IMR-90 (cell line): ENCODE results near the gene FAM193B. TPM values are rescaled to one million over a fixed set of nuclear protein-coding genes. Genes with fewer than 3 reads are reported as not detected.

ENCODE experiments used
- ATAC-seq: fragments of 200-7000 bp; cut with Tn5 transposase; 2 replicates; pipeline ENCODE4 v1.9.1; 2020; ENCODE audit warnings: low read depth, mild to moderate bottlenecking, moderate library complexity
- BruUV-seq: library from RNA; stranded (reverse); fragments of 400-500 nt; replicated peaks from 2 replicates; lab custom pipeline; 2021; lab: Mats Ljungman, UMichigan
- CTCF ChIA-PET: fragments of 300-600 bp; formaldehyde crosslinking; extraction: SDS; loops from one replicate; lab custom pipeline; 2021; ENCODE audit warnings: antibody characterized with exemption; lab: Yijun Ruan, JAX
- POLR2A ChIA-PET: fragments of 300-600 bp; sonication (Branson Sonifier 250); formaldehyde crosslinking; loops from one replicate; lab custom pipeline; 2022; ENCODE audit warnings: antibody characterized with exemption; ENCODE audit not compliant: unreplicated experiment; lab: Charles Lee
- DNase-seq: peaks from one replicate; pipeline ENCODE4 v3.0.0; 2013
- H2AFZ ChIP-seq: replicated peaks from 2 replicates; pipeline ENCODE3; 2013; ENCODE audit warnings: low read length, mild to moderate bottlenecking; ENCODE audit not compliant: poor library complexity
- H2AK5ac ChIP-seq: 2 replicates; pipeline ENCODE4 v1.6.1; 2013; ENCODE audit warnings: low read depth, low read length, inconsistent platforms
- H2AK9ac ChIP-seq: replicated peaks from 2 replicates; pipeline ENCODE3; 2013; ENCODE audit warnings: mild to moderate bottlenecking, low read depth, low read length, moderate library complexity; ENCODE audit not compliant: poor library complexity
- H2BK120ac ChIP-seq: 2 replicates; pipeline ENCODE4 v1.6.1; 2013; ENCODE audit warnings: low read depth, low read length, inconsistent platforms
- H2BK15ac ChIP-seq: 3 replicates; pipeline ENCODE4 v1.6.1; 2013; ENCODE audit warnings: low read depth, low read length, inconsistent platforms
- H2BK20ac ChIP-seq: 2 replicates; pipeline ENCODE4 v1.6.1; 2013; ENCODE audit warnings: low read depth, mild to moderate bottlenecking, inconsistent platforms, low read length, moderate library complexity
- H2BK5ac ChIP-seq: 2 replicates; pipeline ENCODE4 v1.6.1; 2013; ENCODE audit warnings: mild to moderate bottlenecking, low read depth, low read length, inconsistent platforms; ENCODE audit not compliant: poor library complexity, severe bottlenecking
- H3K14ac ChIP-seq: replicated peaks from 2 replicates; pipeline ENCODE4 v1.6.1; 2013; ENCODE audit warnings: low read depth, low read length, inconsistent platforms
- H3K18ac ChIP-seq: 2 replicates; pipeline ENCODE4 v1.6.1; 2013; ENCODE audit warnings: low read depth, low read length, control low read depth
- H3K23ac ChIP-seq: 2 replicates; pipeline ENCODE4 v1.6.1; 2013; ENCODE audit warnings: low read depth, low read length, inconsistent platforms
- H3K27ac ChIP-seq: 2 replicates; pipeline ENCODE4 v1.5.1; 2013; ENCODE audit warnings: mild to moderate bottlenecking, control low read depth, low read length; ENCODE audit not compliant: insufficient read depth
- H3K27me3 ChIP-seq: 2 replicates; pipeline ENCODE4 v1.6.1; 2013; ENCODE audit warnings: low read length; ENCODE audit not compliant: control insufficient read depth, insufficient read depth
- H3K36me3 ChIP-seq: 2 replicates; pipeline ENCODE4 v1.6.1; 2013; ENCODE audit warnings: low read length, mixed read lengths; ENCODE audit not compliant: control insufficient read depth, insufficient read depth
- H3K4ac ChIP-seq: 2 replicates; pipeline ENCODE4 v1.6.1; 2013; ENCODE audit warnings: low read depth, low read length, inconsistent platforms
- H3K4me1 ChIP-seq: 2 replicates; pipeline ENCODE4 v1.6.1; 2013; ENCODE audit warnings: low read length, mixed read lengths; ENCODE audit not compliant: control insufficient read depth, insufficient read depth
- H3K4me2 ChIP-seq: 2 replicates; pipeline ENCODE4 v1.6.1; 2013; ENCODE audit warnings: low read depth, mild to moderate bottlenecking, control low read depth, low read length, moderate library complexity
- H3K4me3 ChIP-seq: 2 replicates; pipeline ENCODE4 v1.5.1; 2013; ENCODE audit warnings: low read depth, mild to moderate bottlenecking, control low read depth, low read length, moderate library complexity; ENCODE audit not compliant: insufficient read depth
- H3K56ac ChIP-seq: 2 replicates; pipeline ENCODE4 v1.6.1; 2013; ENCODE audit warnings: low read length, inconsistent platforms; ENCODE audit not compliant: insufficient read depth; ENCODE audit errors: extremely low read depth
- H3K79me1 ChIP-seq, 2 experiments: 2 replicates each; pipeline ENCODE4 v1.6.1; 2013; ENCODE audit warnings: low read length in 2 of 2, inconsistent platforms in 1 of 2, low read depth in 1 of 2
- H3K9ac ChIP-seq: 2 replicates; pipeline ENCODE4 v1.6.1; 2013; ENCODE audit warnings: low read depth, low read length, control low read depth
- H3K9me1 ChIP-seq: 2 replicates; pipeline ENCODE4 v1.6.1; 2013; ENCODE audit warnings: low read length, inconsistent platforms; ENCODE audit not compliant: insufficient read depth
- H3K9me3 ChIP-seq: 2 replicates; pipeline ENCODE4 v1.6.1; 2013; ENCODE audit warnings: low read length; ENCODE audit not compliant: control insufficient read depth, insufficient read depth
- H4K20me1 ChIP-seq: 2 replicates; pipeline ENCODE4 v1.6.1; 2013; ENCODE audit warnings: low read length, inconsistent platforms; ENCODE audit not compliant: insufficient read depth
- H4K5ac ChIP-seq: 2 replicates; pipeline ENCODE4 v1.6.1; 2013; ENCODE audit warnings: mild to moderate bottlenecking, low read depth, low read length, control low read depth
- H4K8ac ChIP-seq, 2 experiments: 2 replicates each; pipeline ENCODE4 v1.6.1; 2013; ENCODE audit warnings: low read depth in 2 of 2, low read length in 2 of 2, control low read depth in 1 of 2, inconsistent platforms in 1 of 2
- H4K91ac ChIP-seq: 2 replicates; pipeline ENCODE4 v1.6.1; 2013; ENCODE audit warnings: low read depth, low read length, inconsistent platforms; ENCODE audit not compliant: insufficient read depth
- BHLHE40 ChIP-seq: fragments of 150-350 bp; IDR thresholded peaks from 2 replicates; pipeline ENCODE4 v1.6.1; 2016; ENCODE audit warnings: mild to moderate bottlenecking, low read depth, low read length
- CEBPB ChIP-seq: IDR thresholded peaks from 2 replicates; pipeline ENCODE4 v1.6.1; 2012; ENCODE audit warnings: low read depth, low read length, improper control_type of control experiment
- CHD1 ChIP-seq: IDR thresholded peaks from 2 replicates; pipeline ENCODE4 v1.6.1; 2012; ENCODE audit warnings: low read depth, low read length, improper control_type of control experiment
- FOS ChIP-seq: fragments of 150-350 bp; IDR thresholded peaks from 2 replicates; pipeline ENCODE4 v1.6.1; 2016; ENCODE audit warnings: low read depth, low read length
- MAFK ChIP-seq: IDR thresholded peaks from 2 replicates; pipeline ENCODE4 v1.6.1; 2012; ENCODE audit warnings: low read depth, low read length, improper control_type of control experiment
- MXI1 ChIP-seq: IDR thresholded peaks from 2 replicates; pipeline ENCODE4 v1.6.1; 2012; ENCODE audit warnings: low read depth, mild to moderate bottlenecking, low read length, moderate library complexity, borderline replicate concordance
- NFE2L2 ChIP-seq: fragments of 150-350 bp; IDR thresholded peaks from 2 replicates; pipeline ENCODE4 v1.6.1; 2016; ENCODE audit warnings: low read depth, mild to moderate bottlenecking, low read length
- POLR2A ChIP-seq: IDR thresholded peaks from 2 replicates; pipeline ENCODE4 v1.6.1; 2012; ENCODE audit warnings: mild to moderate bottlenecking, low read depth, low read length
- RCOR1 ChIP-seq: IDR thresholded peaks from 2 replicates; pipeline ENCODE4 v1.6.1; 2012; ENCODE audit warnings: mild to moderate bottlenecking, low read length, improper control_type of control experiment; ENCODE audit not compliant: insufficient replicate concordance
- RFX5 ChIP-seq: IDR thresholded peaks from 2 replicates; pipeline ENCODE4 v1.8.0; 2012; ENCODE audit warnings: low read depth, mild to moderate bottlenecking, low read length, moderate library complexity
- SMC3 ChIP-seq: fragments of 150-350 bp; IDR thresholded peaks from 2 replicates; pipeline ENCODE4 v1.6.1; 2016; ENCODE audit warnings: low read depth, mild to moderate bottlenecking, antibody characterized with exemption, low read length, moderate library complexity
- WGBS, 2 experiments: methylation state at CpG; one replicate each; pipeline versions ENCODE4 v1.1.5 to v1.1.7; 2013; ENCODE audit warnings: missing lambda C conversion rate in 2 of 2; ENCODE audit not compliant: insufficient read length in 1 of 2; ENCODE audit errors: extremely low coverage in 2 of 2; 5-methylcytosine and 5-hydroxymethylcytosine counted together
- dilution Hi-C: fragments of 300-500 bp; cut with HindIII; formaldehyde crosslinking; loops from one replicate; pipeline ENCODE4 v1.14.3; 2018; ENCODE audit warnings: low sequenced_read_pairs; ENCODE audit not compliant: unreplicated experiment
- in situ Hi-C: fragments of 300-500 bp; cut with MboI; formaldehyde crosslinking; loops from 3 replicates; pipeline ENCODE4 v1.14.3; 2019; ENCODE audit warnings: low sequenced_read_pairs, inconsistent platforms, mixed read lengths
- intact Hi-C: fragments of 100-400 bp; cut with micrococcal nuclease; formaldehyde crosslinking; loops from 2 replicates; pipeline ENCODE4 v1.10.0; 2022
- polyA plus RNA-seq, 3 experiments: library from polyadenylated mRNA; depleted of rRNA; stranded (reverse); fragments of >200 nt; gene quantifications; 2 replicates each; pipeline ENCODE4 v1.2.3, GENCODE V29; 2012; ENCODE audit warnings: low replicate concordance in 1 of 3
- total RNA-seq: library from RNA; depleted of rRNA; stranded (reverse); fragments of >200 nt; gene quantifications from 2 replicates; pipeline ENCODE4 v1.2.3, GENCODE V29; 2012
- TF ChIP-seq, protein P1 (sequence below): fragments of 150-350 bp; IDR thresholded peaks from 2 replicates; pipeline ENCODE4 v1.6.1; 2016; ENCODE audit warnings: low read depth, mild to moderate bottlenecking, low read length, moderate library complexity, borderline replicate concordance
- TF ChIP-seq, protein P2 (sequence below): conservative IDR thresholded peaks from 2 replicates; pipeline ENCODE4 v1.5.1; 2012; ENCODE audit warnings: mild to moderate bottlenecking, low read depth, low read length, improper control_type of control experiment

The FAM193B gene
- total and polyA plus RNA-seq, 2 of the 4 experiments (the other 2 are of a cell fraction) = 9.5 to 52.2 TPM

DNA sequence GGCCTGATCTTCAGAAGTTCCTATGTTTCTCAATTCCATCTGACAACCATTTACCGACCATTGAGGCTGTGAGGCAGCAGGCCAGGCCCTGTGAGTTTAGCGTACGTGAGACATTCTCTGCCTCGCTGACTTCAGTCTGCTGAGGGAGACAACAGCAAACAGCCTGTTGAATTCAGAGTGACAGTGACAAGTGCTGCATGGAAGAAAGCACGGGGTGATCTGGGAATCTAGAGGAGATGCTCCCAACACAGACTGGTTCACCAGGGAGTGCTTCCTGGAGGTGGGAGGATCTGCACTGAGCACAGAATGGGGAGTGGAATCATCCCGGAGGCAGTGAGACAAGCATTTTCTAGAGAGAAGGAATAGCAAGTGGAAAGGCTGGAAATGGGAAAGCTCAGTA lies 27.6 kb downstream of the FAM193B start:
- TF ChIP-seq, protein P1, sequence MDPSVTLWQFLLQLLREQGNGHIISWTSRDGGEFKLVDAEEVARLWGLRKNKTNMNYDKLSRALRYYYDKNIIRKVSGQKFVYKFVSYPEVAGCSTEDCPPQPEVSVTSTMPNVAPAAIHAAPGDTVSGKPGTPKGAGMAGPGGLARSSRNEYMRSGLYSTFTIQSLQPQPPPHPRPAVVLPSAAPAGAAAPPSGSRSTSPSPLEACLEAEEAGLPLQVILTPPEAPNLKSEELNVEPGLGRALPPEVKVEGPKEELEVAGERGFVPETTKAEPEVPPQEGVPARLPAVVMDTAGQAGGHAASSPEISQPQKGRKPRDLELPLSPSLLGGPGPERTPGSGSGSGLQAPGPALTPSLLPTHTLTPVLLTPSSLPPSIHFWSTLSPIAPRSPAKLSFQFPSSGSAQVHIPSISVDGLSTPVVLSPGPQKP = no peak
- no peak for TF ChIP-seq BHLHE40
- TF ChIP-seq NFE2L2 = no peak
- no peak for TF ChIP-seq RCOR1
- no peak for TF ChIP-seq CEBPB
- TF ChIP-seq CHD1 = no peak
- TF ChIP-seq MXI1 = no peak
- TF ChIP-seq, protein P2, sequence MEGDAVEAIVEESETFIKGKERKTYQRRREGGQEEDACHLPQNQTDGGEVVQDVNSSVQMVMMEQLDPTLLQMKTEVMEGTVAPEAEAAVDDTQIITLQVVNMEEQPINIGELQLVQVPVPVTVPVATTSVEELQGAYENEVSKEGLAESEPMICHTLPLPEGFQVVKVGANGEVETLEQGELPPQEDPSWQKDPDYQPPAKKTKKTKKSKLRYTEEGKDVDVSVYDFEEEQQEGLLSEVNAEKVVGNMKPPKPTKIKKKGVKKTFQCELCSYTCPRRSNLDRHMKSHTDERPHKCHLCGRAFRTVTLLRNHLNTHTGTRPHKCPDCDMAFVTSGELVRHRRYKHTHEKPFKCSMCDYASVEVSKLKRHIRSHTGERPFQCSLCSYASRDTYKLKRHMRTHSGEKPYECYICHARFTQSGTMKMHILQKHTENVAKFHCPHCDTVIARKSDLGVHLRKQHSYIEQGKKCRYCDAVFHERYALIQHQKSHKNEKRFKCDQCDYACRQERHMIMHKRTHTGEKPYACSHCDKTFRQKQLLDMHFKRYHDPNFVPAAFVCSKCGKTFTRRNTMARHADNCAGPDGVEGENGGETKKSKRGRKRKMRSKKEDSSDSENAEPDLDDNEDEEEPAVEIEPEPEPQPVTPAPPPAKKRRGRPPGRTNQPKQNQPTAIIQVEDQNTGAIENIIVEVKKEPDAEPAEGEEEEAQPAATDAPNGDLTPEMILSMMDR = no peak
- TF ChIP-seq POLR2A = no peak
- TF ChIP-seq SMC3 = no peak
- TF ChIP-seq MAFK = no peak
- TF ChIP-seq FOS = no peak
- no peak for TF ChIP-seq RFX5
- H3K4ac ChIP-seq = no peak overlapping the region
- H2AK5ac ChIP-seq = no peak overlapping the region
- ATAC-seq (no peak), DNase-seq (no peak)
- 96% methylated on average over 3 of the region's 6 CpGs; no CpG with 5 or more reads in 1 of the 2 experiments for WGBS, 2 experiments
- no peaks in the 10 kb centered on the region for H3K27me3 ChIP-seq
- dilution Hi-C loops = no loop called here
- peaks cover 88% of the 10 kb centered on the region for H3K36me3 ChIP-seq
- H3K79me1 ChIP-seq = peaks cover 36 to 65% of the 10 kb centered on the region in 2 experiments
- no peak overlapping the region for H4K8ac ChIP-seq
- no peak overlapping the region for H3K14ac ChIP-seq
- no peak overlapping the region for H2BK15ac ChIP-seq
- intact Hi-C loops = no loop called here
- H2AFZ ChIP-seq = no peak overlapping the region
- BruUV-seq = no TSS peak
- ChIA-PET POLR2A (interaction anchor here (0.6 kb wide), 1 partner anchor 73 kb away, joined by 4 read pairs; the partner anchor contains the start of gene B4GALT7), CTCF (no interaction called here)
- no peak overlapping the region for H3K23ac ChIP-seq
- no peak overlapping the region for H3K27ac ChIP-seq
- no peak overlapping the region for H2BK5ac ChIP-seq
- H3K18ac ChIP-seq = no peak overlapping the region
- no peak overlapping the region for H2BK120ac ChIP-seq
- no peak overlapping the region for H3K4me2 ChIP-seq
- H3K4me1 ChIP-seq = no peaks in the 10 kb centered on the region
- H2AK9ac ChIP-seq = no peak overlapping the region
- no peak overlapping the region for H3K4me3 ChIP-seq
- no peak overlapping the region for H3K56ac ChIP-seq
- H2BK20ac ChIP-seq = no peak overlapping the region
- in situ Hi-C loops = no loop called here
- no peak overlapping the region for H3K9ac ChIP-seq
- H3K9me3 ChIP-seq = no peaks in the 10 kb centered on the region
- H3K9me1 ChIP-seq = peaks cover 3% of the 10 kb centered on the region; the same call in 1 of the 2 replicates
- H4K91ac ChIP-seq = no peak overlapping the region
- peaks cover 13% of the 10 kb centered on the region for H4K20me1 ChIP-seq
- no peak overlapping the region for H4K5ac ChIP-seq
